HEK293 (cell line): ENCODE measurements around the gene RTTN.
"Not testable (repeated sequence)": the region's sequence is repeated elsewhere in the genome, so short reads cannot be mapped to it uniquely, and the experiment has no call there.

Experiments used
- CTCF ChIA-PET: fragments of 350-600 bp; formaldehyde crosslinking; extraction: SDS; loops from one replicate; lab custom pipeline; 2021; ENCODE audit warnings: antibody characterized with exemption; lab: Yijun Ruan, JAX
- POLR2A ChIA-PET: fragments of 300-600 bp; formaldehyde crosslinking; extraction: SDS; loops from one replicate; lab custom pipeline; 2020; ENCODE audit warnings: antibody characterized with exemption, inconsistent platforms; lab: Yijun Ruan, JAX
- H3K27ac ChIP-seq: fragments of 200-500 bp; sonication (Bioruptor generic); 2 replicates; pipeline ENCODE4 v1.5.1; 2014; ENCODE audit warnings: low read depth, low read length, control low read depth, inconsistent platforms; ENCODE audit errors: extremely low read depth
- H3K36me3 ChIP-seq, 2 experiments: fragments of 200-500 bp in 1 of 2; sonication (Bioruptor generic) in 1 of 2; 1 replicate in 1 of 2; 2 replicates in 1 of 2; pipeline ENCODE4 v1.5.1; 2014 to 2017; ENCODE audit warnings: inconsistent platforms in 2 of 2, low read length in 2 of 2; ENCODE audit not compliant: control insufficient read depth in 2 of 2, insufficient read depth in 1 of 2
- H3K4me1 ChIP-seq: fragments of 200-500 bp; sonication (Bioruptor generic); 2 replicates; pipeline ENCODE4 v1.5.1; 2014; ENCODE audit warnings: mild to moderate bottlenecking, low read length, inconsistent platforms; ENCODE audit not compliant: control insufficient read depth, insufficient read depth
- H3K4me3 ChIP-seq: 2 replicates; pipeline ENCODE4 v1.5.1; 2011; ENCODE audit warnings: low read depth, mild to moderate bottlenecking, control low read depth, low read length, moderate library complexity
- H3K9me3 ChIP-seq: fragments of 200-500 bp; sonication (Bioruptor generic); 2 replicates; pipeline ENCODE4 v1.5.1; 2014; ENCODE audit warnings: low read depth, low read length, inconsistent platforms; ENCODE audit not compliant: control insufficient read depth, insufficient read depth
- PBX3 ChIP-seq: sonication (generic); formaldehyde crosslinking; IDR thresholded peaks from 2 replicates; pipeline ENCODE4 v1.8.1; 2022; ENCODE audit warnings: mild to moderate bottlenecking, moderate library complexity, missing genetic modification reagents
- ZBTB10 ChIP-seq: fragments of 450-650 bp; formaldehyde crosslinking; IDR thresholded peaks from 2 replicates; pipeline ENCODE4 v1.5.1; 2016; ENCODE audit warnings: missing biosample characterization, missing genetic modification characterization
- ZEB2 ChIP-seq: fragments of 450-650 bp; formaldehyde crosslinking; IDR thresholded peaks from 2 replicates; pipeline ENCODE4 v1.5.1; 2016; ENCODE audit warnings: missing biosample characterization, missing genetic modification characterization
- ZNF112 ChIP-seq: fragments of 450-650 bp; formaldehyde crosslinking; IDR thresholded peaks from 2 replicates; pipeline ENCODE4 v1.5.0; 2017; ENCODE audit warnings: missing biosample characterization, missing genetic modification characterization
- ZNF223 ChIP-seq: fragments of 450-650 bp; formaldehyde crosslinking; IDR thresholded peaks from 2 replicates; pipeline ENCODE4 v1.5.1; 2016; ENCODE audit warnings: missing biosample characterization, missing genetic modification characterization
- ZNF26 ChIP-seq: fragments of 450-650 bp; formaldehyde crosslinking; IDR thresholded peaks from 2 replicates; pipeline ENCODE4 v1.5.1; 2016; ENCODE audit warnings: missing biosample characterization, missing genetic modification characterization
- ZNF324 ChIP-seq: fragments of 450-650 bp; formaldehyde crosslinking; IDR thresholded peaks from 2 replicates; pipeline ENCODE4 v1.5.1; 2016; ENCODE audit warnings: missing biosample characterization, missing genetic modification characterization
- ZNF354C ChIP-seq: fragments of 450-650 bp; formaldehyde crosslinking; IDR thresholded peaks from 2 replicates; pipeline ENCODE4 v1.5.1; 2016; ENCODE audit warnings: missing biosample characterization, missing genetic modification characterization, low read depth, borderline replicate concordance
- ZNF394 ChIP-seq: fragments of 450-650 bp; formaldehyde crosslinking; IDR thresholded peaks from 2 replicates; pipeline ENCODE4 v1.5.1; 2016; ENCODE audit warnings: missing biosample characterization, missing genetic modification characterization, mild to moderate bottlenecking, moderate library complexity, borderline replicate concordance
- ZNF404 ChIP-seq: fragments of 450-650 bp; formaldehyde crosslinking; IDR thresholded peaks from 2 replicates; pipeline ENCODE4 v1.5.1; 2017; ENCODE audit warnings: missing biosample characterization, missing genetic modification characterization
- ZNF488 ChIP-seq: fragments of 450-650 bp; formaldehyde crosslinking; IDR thresholded peaks from 2 replicates; pipeline ENCODE4 v1.5.1; 2016; ENCODE audit warnings: missing biosample characterization, missing genetic modification characterization
- ZNF560 ChIP-seq: fragments of 450-650 bp; formaldehyde crosslinking; IDR thresholded peaks from 2 replicates; pipeline ENCODE4 v1.5.1; 2017; ENCODE audit warnings: missing biosample characterization, missing genetic modification characterization, borderline replicate concordance
- ZNF677 ChIP-seq: fragments of 450-650 bp; IDR thresholded peaks from 2 replicates; pipeline ENCODE4 v1.5.0; 2018; ENCODE audit warnings: missing biosample characterization, mild to moderate bottlenecking, missing genetic modification characterization, moderate library complexity
- ZNF785 ChIP-seq: fragments of 450-650 bp; formaldehyde crosslinking; IDR thresholded peaks from 2 replicates; pipeline ENCODE4 v1.5.1; 2016; ENCODE audit warnings: missing biosample characterization, missing genetic modification characterization
- ZSCAN18 ChIP-seq: fragments of 450-650 bp; formaldehyde crosslinking; IDR thresholded peaks from 2 replicates; pipeline ENCODE4 v1.5.1; 2016; ENCODE audit warnings: missing biosample characterization, missing genetic modification characterization

Gene RTTN

GRCh38 chr18:70205421-70206397, at the start of gene RTTN (continued):
- TF ChIP-seq ZNF354C (tag by site-specific recombination) (no peak), ZNF488 (tag by site-specific recombination) (peak; percentile 61; the same call in 1 of the 2 replicates)

GRCh38 chr18:70250781-70251180, 45.3 kb upstream of the RTTN start:
- no peaks in the 10 kb centered on the region for H3K4me1 ChIP-seq
- CTCF ChIA-PET: no interaction called here
- POLR2A ChIA-PET: no interaction called here
- TF ChIP-seq ZNF112 (tag by site-specific recombination): no peak
- no peaks in the 10 kb centered on the region for H3K9me3 ChIP-seq
- H3K36me3 ChIP-seq: no peaks in the 10 kb centered on the region
- H3K4me3 ChIP-seq: no peak overlapping the region
- H3K27ac ChIP-seq: no peak overlapping the region

- H3K36me3 ChIP-seq, H3K4me1 ChIP-seq, POLR2A ChIA-PET, H3K9me3 ChIP-seq, H3K27ac ChIP-seq, H3K4me3 ChIP-seq: not testable (repeated sequence)
- CTCF ChIA-PET: interaction anchor here (1.5 kb wide), 1 partner anchor 184 kb away, joined by 3 read pairs; no protein-coding TSS in a partner anchor
Measured at GRCh38 chr18:70249861-70250260, 44.4 kb upstream of the RTTN start.

DNA sequence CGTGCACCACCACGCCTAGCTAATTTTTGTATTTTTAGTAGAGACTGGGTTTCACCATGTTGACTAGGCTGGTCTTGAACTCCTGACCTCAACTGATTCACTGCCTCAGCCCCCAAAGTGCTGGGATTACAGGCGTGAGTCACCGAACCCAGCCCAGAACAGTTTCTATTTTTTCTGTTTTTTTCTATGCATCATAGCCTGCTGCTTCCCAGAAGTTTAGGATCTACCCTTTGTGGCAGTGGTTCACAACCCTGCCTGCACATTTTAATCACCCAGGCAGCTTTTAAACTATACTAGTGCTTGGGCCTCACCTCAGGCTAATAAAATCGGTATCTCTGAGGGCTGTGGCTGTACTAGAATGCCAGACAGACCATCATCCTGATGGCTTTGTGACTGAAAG, 43.6 kb upstream of the RTTN start:
- Histone ChIP-seq H3K9me3 (no peaks in the 10 kb centered on the region), H3K36me3 (no peaks in the 10 kb centered on the region), H3K27ac (no peak overlapping the region), H3K4me1 (no peaks in the 10 kb centered on the region), H3K4me3 (no peak overlapping the region)
- ChIA-PET CTCF (interaction anchor here (1.5 kb wide), 1 partner anchor 185 kb away, joined by 3 read pairs; no protein-coding TSS in a partner anchor), POLR2A (no interaction called here)
- TF ChIP-seq ZNF223 (tag by site-specific recombination): no peak
- no peak for TF ChIP-seq ZNF785 (tag by site-specific recombination)
- TF ChIP-seq ZEB2 (tag by site-specific recombination): no peak
- no peak for TF ChIP-seq ZNF324 (tag by site-specific recombination)
- TF ChIP-seq PBX3 (CRISPR knock-in tag): no peak
- no peak for TF ChIP-seq ZSCAN18 (tag by site-specific recombination)
- TF ChIP-seq ZNF560 (tag by site-specific recombination): no peak
- no peak for TF ChIP-seq ZNF26 (tag by site-specific recombination)
- no peak for TF ChIP-seq ZNF404
- no peak for TF ChIP-seq ZBTB10 (tag by site-specific recombination)
- TF ChIP-seq ZNF677: no peak
- TF ChIP-seq ZNF394 (tag by site-specific recombination): no peak
